GM18502 (cell line): Measurements from ENCODE around the gene DENND4A.
"Not testable (repeated sequence)": the region's sequence is repeated elsewhere in the genome, so short reads cannot be mapped to it uniquely, and the experiment has no call there.

ENCODE experiments used
- ATAC-seq: cut with Tn5 transposase; IDR thresholded peaks from one replicate; pipeline ENCODE4 v1.9.1; 2021; ENCODE audit warnings: mild to moderate bottlenecking; ENCODE audit not compliant: unreplicated experiment, poor library complexity

The DENND4A gene

GRCh38 chr15:65790694-65791334 is 1.3 kb downstream of the DENND4A start:
- ATAC-seq, result no peak

- no peak for ATAC-seq
Observed at GRCh38 chr15:65789759-65790425, 2.2 kb downstream of the DENND4A start.

- no peak for ATAC-seq
Observed at GRCh38 chr15:65789105-65789504, 3.0 kb downstream of the DENND4A start.

- ATAC-seq, result no peak
Observed at GRCh38 chr15:65787260-65787659, 4.8 kb downstream of the DENND4A start.

GRCh38 chr15:65785151-65785550 is 6.9 kb downstream of the DENND4A start:
- ATAC-seq, result no peak

- ATAC-seq, result no peak
Observed at GRCh38 chr15:65783872-65784271, 8.2 kb downstream of the DENND4A start.

- ATAC-seq, result no peak
Observed at GRCh38 chr15:65782096-65782495, 10.0 kb downstream of the DENND4A start.

- ATAC-seq, result not testable (repeated sequence)
Observed at GRCh38 chr15:65778701-65779100, 13.4 kb downstream of the DENND4A start.

GRCh38 chr15:65778269-65778668 is 13.8 kb downstream of the DENND4A start:
- ATAC-seq, result no peak

- no peak for ATAC-seq
Observed at GRCh38 chr15:65777843-65778242, 14.2 kb downstream of the DENND4A start.

- ATAC-seq, result no peak
Observed at GRCh38 chr15:65777053-65777452, 15.0 kb downstream of the DENND4A start.

- ATAC-seq, result peak; percentile 61
Observed at GRCh38 chr15:65773386-65774111, 18.5 kb downstream of the DENND4A start.

- peak; percentile 7 for ATAC-seq
Observed at GRCh38 chr15:65772930-65773329, 19.2 kb downstream of the DENND4A start.

- ATAC-seq, result no peak
Observed at GRCh38 chr15:65771870-65772269, 20.2 kb downstream of the DENND4A start.

GRCh38 chr15:65769482-65769881 is 22.6 kb downstream of the DENND4A start:
- ATAC-seq, result no peak

GRCh38 chr15:65767895-65768294 is 24.2 kb downstream of the DENND4A start:
- ATAC-seq, result no peak

GRCh38 chr15:65767264-65767595 is 24.9 kb downstream of the DENND4A start:
- ATAC-seq, result no peak

GRCh38 chr15:65766422-65767263 is 25.4 kb downstream of the DENND4A start:
- no peak for ATAC-seq

GRCh38 chr15:65765106-65765505 is 27.0 kb downstream of the DENND4A start:
- no peak for ATAC-seq

- no peak for ATAC-seq
Observed at GRCh38 chr15:65762914-65763787, 28.9 kb downstream of the DENND4A start.
